ENCODE measurements around the gene EML5. TPM values are rescaled to one million over a fixed set of nuclear protein-coding genes. Genes with fewer than 3 reads are reported as not detected.

The EML5 gene
- total and polyA plus RNA-seq, 12 donors = 1.8 to 17.3 (median 6.3) TPM

DNA sequence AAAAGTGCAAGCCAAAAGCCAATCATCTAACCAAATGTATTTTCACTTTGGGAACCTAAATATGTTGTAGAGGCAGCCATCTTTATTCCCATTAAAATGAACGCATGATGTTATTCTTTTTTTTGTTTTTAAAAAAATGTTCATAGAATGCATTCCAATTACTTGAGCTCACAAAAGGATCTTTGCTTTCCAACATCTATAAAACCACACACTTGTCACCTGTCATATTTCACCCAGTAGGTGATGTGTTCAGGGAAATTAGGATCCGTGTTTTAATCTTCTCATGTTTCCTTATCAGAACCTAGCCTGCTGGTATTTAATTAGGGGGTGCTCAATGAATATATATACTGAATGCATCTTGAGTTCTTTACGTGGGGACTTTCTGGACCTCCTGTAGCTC lies 45.3 kb upstream of the EML5 start:
- WGBS, 4 donors = 88 to 94% (median 90%) methylated on average over 3 of the region's 3 CpGs
- no peak for TF ChIP-seq POLR2A (IDR thresholded peaks at IDR 0.05)
- no peak overlapping the region for H3K4me3 ChIP-seq
- no peak overlapping the region for H3K27ac ChIP-seq
- intact Hi-C loops (cut with DNase I) = no loop called here
- no peaks in the 10 kb centered on the region for H3K36me3 ChIP-seq (replicated peaks in 1 of 2)
- H3K9me3 ChIP-seq (replicated peaks in 1 of 3) = no peaks in the 10 kb centered on the region
- no peaks in the 10 kb centered on the region for H3K27me3 ChIP-seq
- H3K4me1 ChIP-seq (replicated peaks in 1 of 2) = peaks cover 20 to 53% of the 10 kb centered on the region in 2 donors
- no peak for DNase-seq

DNA sequence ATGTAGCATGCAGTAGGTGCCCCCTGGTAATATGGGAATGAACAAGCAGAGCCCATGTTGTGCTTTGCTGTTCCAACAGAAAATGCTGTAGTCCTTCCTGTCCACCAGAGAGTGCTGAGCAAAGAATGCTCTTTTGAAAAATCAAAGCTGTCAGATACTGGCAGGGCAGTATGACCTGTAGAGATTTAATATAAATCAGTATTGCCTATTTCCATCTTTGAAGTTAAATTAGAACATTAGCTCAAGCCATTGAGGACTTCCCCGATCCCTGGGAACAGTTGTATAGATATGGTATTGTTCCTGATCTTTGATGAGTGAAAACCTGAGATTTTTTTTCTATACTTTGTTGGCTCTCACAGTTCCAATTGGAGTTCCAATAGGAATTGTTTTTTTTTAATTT lies 44.7 kb upstream of the EML5 start:
- WGBS, 4 donors = 88 to 97% (median 95%) methylated on average over 1 of the region's 1 CpG
- no peaks in the 10 kb centered on the region for H3K36me3 ChIP-seq (replicated peaks in 1 of 2)
- intact Hi-C loops (cut with DNase I) = no loop called here
- no peak overlapping the region for H3K27ac ChIP-seq
- no peak for TF ChIP-seq POLR2A (IDR thresholded peaks at IDR 0.05)
- TF ChIP-seq, protein P1, sequence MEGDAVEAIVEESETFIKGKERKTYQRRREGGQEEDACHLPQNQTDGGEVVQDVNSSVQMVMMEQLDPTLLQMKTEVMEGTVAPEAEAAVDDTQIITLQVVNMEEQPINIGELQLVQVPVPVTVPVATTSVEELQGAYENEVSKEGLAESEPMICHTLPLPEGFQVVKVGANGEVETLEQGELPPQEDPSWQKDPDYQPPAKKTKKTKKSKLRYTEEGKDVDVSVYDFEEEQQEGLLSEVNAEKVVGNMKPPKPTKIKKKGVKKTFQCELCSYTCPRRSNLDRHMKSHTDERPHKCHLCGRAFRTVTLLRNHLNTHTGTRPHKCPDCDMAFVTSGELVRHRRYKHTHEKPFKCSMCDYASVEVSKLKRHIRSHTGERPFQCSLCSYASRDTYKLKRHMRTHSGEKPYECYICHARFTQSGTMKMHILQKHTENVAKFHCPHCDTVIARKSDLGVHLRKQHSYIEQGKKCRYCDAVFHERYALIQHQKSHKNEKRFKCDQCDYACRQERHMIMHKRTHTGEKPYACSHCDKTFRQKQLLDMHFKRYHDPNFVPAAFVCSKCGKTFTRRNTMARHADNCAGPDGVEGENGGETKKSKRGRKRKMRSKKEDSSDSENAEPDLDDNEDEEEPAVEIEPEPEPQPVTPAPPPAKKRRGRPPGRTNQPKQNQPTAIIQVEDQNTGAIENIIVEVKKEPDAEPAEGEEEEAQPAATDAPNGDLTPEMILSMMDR (IDR thresholded peaks at IDR 0.05) = no peak
- no peaks in the 10 kb centered on the region for H3K9me3 ChIP-seq (replicated peaks in 1 of 3)
- H3K27me3 ChIP-seq = no peaks in the 10 kb centered on the region
- H3K4me1 ChIP-seq (replicated peaks in 1 of 2) = peaks cover 20 to 53% of the 10 kb centered on the region in 2 donors
- DNase-seq = no peak
- H3K4me3 ChIP-seq = no peak overlapping the region

DNA sequence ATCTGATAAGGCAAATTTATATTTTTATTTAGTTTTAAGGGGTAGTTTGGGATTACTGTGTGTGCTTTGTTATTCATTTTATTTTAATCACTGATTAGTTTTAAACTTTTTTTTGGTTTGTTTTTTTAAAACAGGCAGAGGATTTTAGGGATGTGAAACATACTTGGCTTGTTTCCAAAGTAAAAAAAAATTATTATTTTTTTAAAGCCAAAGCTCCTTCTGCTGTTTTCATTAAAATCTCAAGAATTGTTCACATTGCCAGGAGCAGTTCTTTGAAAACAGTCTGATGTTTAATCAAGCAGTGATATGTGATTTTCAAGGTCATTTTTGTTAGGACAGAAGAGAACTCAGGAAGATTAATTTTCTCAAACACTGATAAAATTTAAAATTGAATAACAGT lies 42.9 kb upstream of the EML5 start:
- no peak for TF ChIP-seq POLR2A (IDR thresholded peaks at IDR 0.05)
- TF ChIP-seq, protein P1 (IDR thresholded peaks at IDR 0.05) = no peak
- Histone ChIP-seq H3K27ac (peak overlapping the region in 2 of 5 donors; percentile 31 to 40), H3K4me1 (replicated peaks in 1 of 2) (peaks cover 27 to 58% of the 10 kb centered on the region in 2 donors), H3K4me3 (no peak overlapping the region), H3K36me3 (replicated peaks in 1 of 2) (no peaks in the 10 kb centered on the region), H3K9me3 (replicated peaks in 1 of 3) (no peaks in the 10 kb centered on the region), H3K27me3 (no peaks in the 10 kb centered on the region)
- intact Hi-C loops (cut with DNase I) = no loop called here
- DNase-seq = no peak

DNA sequence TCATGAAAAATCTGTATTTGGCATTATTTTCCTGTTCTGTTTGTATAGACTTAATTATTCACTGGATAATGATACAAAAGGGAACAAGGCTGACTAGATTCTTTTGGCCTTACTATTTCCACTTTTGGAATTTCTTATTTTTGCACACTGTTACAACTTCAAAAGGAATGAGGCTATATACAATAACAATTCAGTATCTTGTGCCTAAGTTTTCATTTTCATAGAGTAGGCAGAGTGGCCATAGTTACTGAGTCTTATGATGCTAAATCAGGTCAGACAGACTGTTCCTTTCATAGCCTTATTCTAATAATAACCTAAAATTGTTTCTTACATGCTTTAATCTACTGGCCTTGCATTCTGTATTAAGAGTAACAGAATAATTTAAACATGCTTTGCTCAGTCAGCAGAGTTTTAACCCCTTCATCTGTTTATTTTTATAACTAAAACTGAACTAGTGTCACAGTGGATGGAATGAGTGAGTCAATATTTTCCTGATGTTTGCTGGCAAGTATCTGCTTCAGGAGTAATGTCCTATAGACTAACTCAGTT lies 42.2 kb upstream of the EML5 start:
- Histone ChIP-seq H3K4me3 (no peak overlapping the region), H3K4me1 (replicated peaks in 1 of 2) (peaks cover 34 to 61% of the 10 kb centered on the region in 2 donors), H3K36me3 (replicated peaks in 1 of 2) (no peaks in the 10 kb centered on the region), H3K27ac (peak overlapping the region in 3 of 5 donors; percentile 31 to 40 (median 36)), H3K9me3 (replicated peaks in 1 of 3) (no peaks in the 10 kb centered on the region), H3K27me3 (no peaks in the 10 kb centered on the region)
- no peak for TF ChIP-seq POLR2A (IDR thresholded peaks at IDR 0.05)
- TF ChIP-seq, protein P1 (IDR thresholded peaks at IDR 0.05) = no peak
- intact Hi-C loops (cut with DNase I) = no loop called here
- DNase-seq = no peak

DNA sequence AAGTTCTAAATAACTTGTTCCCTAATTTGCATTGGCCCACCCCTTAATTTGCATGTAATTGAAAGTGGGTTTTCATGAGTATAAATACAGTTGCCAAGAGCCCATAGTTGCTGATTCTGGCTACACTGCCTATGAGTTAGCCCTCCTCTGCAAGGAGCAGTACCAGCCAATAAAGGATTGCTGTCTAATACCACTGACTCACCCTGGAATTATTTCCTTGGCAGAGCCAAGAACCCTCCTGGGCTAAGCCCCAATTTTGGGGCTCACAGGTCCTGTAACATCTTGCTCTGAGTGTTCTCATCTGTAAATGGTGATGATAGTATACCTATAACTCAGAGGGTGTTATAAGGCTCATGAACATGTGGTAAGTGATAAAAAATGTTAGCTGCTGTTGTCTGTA lies 38.5 kb upstream of the EML5 start:
- intact Hi-C loops (cut with DNase I) = no loop called here
- H3K4me1 ChIP-seq (replicated peaks in 1 of 2) = peaks cover 56 to 84% of the 10 kb centered on the region in 2 donors
- no peaks in the 10 kb centered on the region for H3K9me3 ChIP-seq (replicated peaks in 1 of 3)
- H3K27ac ChIP-seq = peak overlapping the region in 3 of 5 donors; percentile 11 to 72 (median 61)
- peak; percentile 35 to 81 (median 65) for DNase-seq
- TF ChIP-seq, protein P1 (IDR thresholded peaks at IDR 0.05) = no peak
- TF ChIP-seq POLR2A (IDR thresholded peaks at IDR 0.05) = peak in 1 of 2 donors; percentile 23
- no peaks in the 10 kb centered on the region for H3K27me3 ChIP-seq
- H3K4me3 ChIP-seq = no peak overlapping the region
- no peaks in the 10 kb centered on the region for H3K36me3 ChIP-seq (replicated peaks in 1 of 2)
